K562 (cell line): ENCODE measurements around the gene CSPG5. TPM values are rescaled to one million over a fixed set of nuclear protein-coding genes. Genes with fewer than 3 reads are reported as not detected.

Source experiments
- ADNP ChIP-seq: fragments of 200-800 bp; sonication (Bioruptor generic); IDR thresholded peaks from 2 replicates; pipeline ENCODE4 v1.6.1; 2016; ENCODE audit warnings: missing genetic modification characterization, missing compliant biosample characterization
- CBFA2T3 ChIP-seq: fragments of 450-650 bp; IDR thresholded peaks from 2 replicates; pipeline ENCODE4 v1.6.1; 2017
- KAT2B ChIP-seq: IDR thresholded peaks from one replicate; pipeline ENCODE4 v1.6.1; 2012; ENCODE audit warnings: low read depth, mild to moderate bottlenecking, control low read depth, inconsistent platforms, low read length, moderate library complexity
- MIER1 ChIP-seq: fragments of 450-650 bp; IDR thresholded peaks from 2 replicates; pipeline ENCODE4 v1.6.1; 2016; ENCODE audit warnings: antibody characterized with exemption, mild to moderate bottlenecking, low read depth
- NEUROD1 ChIP-seq: fragments of 150-350 bp; IDR thresholded peaks from 2 replicates; pipeline ENCODE4 v1.6.1; 2014; ENCODE audit warnings: borderline replicate concordance, low read length, low read depth; ENCODE audit not compliant: partially characterized antibody
- ZNF668 ChIP-seq: fragments of 250-450 bp; sonication (Bioruptor Pico); IDR thresholded peaks from 2 replicates; pipeline ENCODE4 v1.8.0; 2022; ENCODE audit warnings: mild to moderate bottlenecking, inconsistent platforms
- polyA plus RNA-seq, 8 experiments: library from polyadenylated mRNA; depleted of rRNA in 4 of 8; stranded (reverse) in 5 of 8; unstranded in 3 of 8; fragments of >200 nt; fragmentation: Nextera tagmentation in 2 of 8; fragmentation: Illumina TruSeq in 1 of 8; extraction: Ambion mirVana in 2 of 8; extraction: Trizol in 1 of 8; gene quantifications; 2 replicates each; pipeline versions ENCODE4 v1.2.1 to v1.2.3, GENCODE V29; 2011 to 2014; ENCODE audit warnings: inconsistent platforms in 1 of 8, missing spikeins in 1 of 8
- total RNA-seq, 7 experiments: library from RNA; depleted of rRNA in 6 of 7; stranded (reverse); fragments of >200 nt in 6 of 7; fragmentation: Illumina TruSeq in 2 of 7; extraction: Trizol in 2 of 7; gene quantifications; 2 replicates each; pipeline versions ENCODE4 v1.2.1 to v1.2.3, GENCODE V29; 2011 to 2021; ENCODE audit warnings: low replicate concordance in 1 of 7
- TF ChIP-seq, protein P1 (sequence below): fragments of 250-450 bp; sonication (Bioruptor Pico); IDR thresholded peaks from 2 replicates; pipeline ENCODE4 v1.8.0; 2021; ENCODE audit warnings: moderate library complexity, mild to moderate bottlenecking, inconsistent platforms
- TF ChIP-seq, protein P2 (sequence below), 2 experiments: fragments of 450-650 bp; IDR thresholded peaks; 2 replicates each; pipeline ENCODE4 v1.6.1; 2016; ENCODE audit warnings: mild to moderate bottlenecking in 2 of 2, borderline replicate concordance in 1 of 2, low read depth in 1 of 2, moderate library complexity in 1 of 2
- TF ChIP-seq, protein P3 (sequence below), 2 experiments: fragments of 450-650 bp; IDR thresholded peaks; 2 replicates each; pipeline ENCODE4 v1.6.1; 2018; ENCODE audit warnings: mild to moderate bottlenecking in 2 of 2, low read depth in 1 of 2; ENCODE audit not compliant: partially characterized antibody in 2 of 2
- TF ChIP-seq, protein P4 (sequence below): fragments of 450-650 bp; formaldehyde crosslinking; IDR thresholded peaks from 2 replicates; pipeline ENCODE4 v1.4.0; 2022; ENCODE audit warnings: missing genetic modification characterization

The CSPG5 gene
- total and polyA plus RNA-seq, 9 of the 15 experiments (the other 6 are each of a cell fraction or from before 2014, with no cell fraction given) = 0.06 to 3.3 (median 2.4) TPM

DNA sequence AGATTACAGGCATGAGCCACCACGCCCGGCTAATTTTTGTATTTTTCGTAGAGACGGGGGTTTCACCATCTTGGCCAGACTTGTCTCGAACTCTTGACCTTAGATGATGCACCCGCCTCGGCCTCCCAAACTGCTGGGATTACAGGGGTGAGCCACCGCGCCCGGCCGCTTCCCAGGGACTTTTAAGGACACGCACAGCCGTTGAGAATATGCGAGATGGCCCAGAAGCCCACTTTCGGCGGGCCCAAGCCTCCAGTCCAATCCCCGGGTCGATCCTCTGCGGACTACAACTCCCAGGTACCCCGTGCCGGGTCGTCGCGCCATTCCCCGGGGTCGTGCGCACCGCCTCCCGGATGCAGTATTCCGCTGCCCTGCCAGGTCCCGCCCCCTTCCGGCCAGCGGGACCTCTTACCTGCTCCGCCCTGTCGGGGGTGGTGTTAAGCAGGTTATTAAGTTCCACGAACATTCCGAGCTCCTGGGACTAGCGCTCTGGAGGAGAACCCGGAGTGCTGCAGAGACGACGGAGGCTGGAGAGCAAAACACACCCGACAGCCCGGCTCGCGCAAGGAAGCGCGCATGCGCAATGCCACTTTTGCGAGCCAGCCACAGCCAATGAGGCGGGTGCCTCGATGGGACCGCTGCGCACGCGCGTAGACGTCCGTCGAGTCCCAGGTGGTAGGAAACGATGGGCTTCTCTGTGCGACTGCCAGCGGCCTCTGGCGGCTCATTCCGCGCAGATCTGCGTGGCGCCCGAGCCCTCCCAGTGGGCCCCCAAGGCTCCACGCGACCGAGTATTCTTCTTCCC is 65.3 kb downstream of the CSPG5 start, which contains the start of gene ELP6 (continued):
- TF ChIP-seq, protein P1, sequence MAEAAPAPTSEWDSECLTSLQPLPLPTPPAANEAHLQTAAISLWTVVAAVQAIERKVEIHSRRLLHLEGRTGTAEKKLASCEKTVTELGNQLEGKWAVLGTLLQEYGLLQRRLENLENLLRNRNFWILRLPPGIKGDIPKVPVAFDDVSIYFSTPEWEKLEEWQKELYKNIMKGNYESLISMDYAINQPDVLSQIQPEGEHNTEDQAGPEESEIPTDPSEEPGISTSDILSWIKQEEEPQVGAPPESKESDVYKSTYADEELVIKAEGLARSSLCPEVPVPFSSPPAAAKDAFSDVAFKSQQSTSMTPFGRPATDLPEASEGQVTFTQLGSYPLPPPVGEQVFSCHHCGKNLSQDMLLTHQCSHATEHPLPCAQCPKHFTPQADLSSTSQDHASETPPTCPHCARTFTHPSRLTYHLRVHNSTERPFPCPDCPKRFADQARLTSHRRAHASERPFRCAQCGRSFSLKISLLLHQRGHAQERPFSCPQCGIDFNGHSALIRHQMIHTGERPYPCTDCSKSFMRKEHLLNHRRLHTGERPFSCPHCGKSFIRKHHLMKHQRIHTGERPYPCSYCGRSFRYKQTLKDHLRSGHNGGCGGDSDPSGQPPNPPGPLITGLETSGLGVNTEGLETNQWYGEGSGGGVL (CRISPR knock-in tag) = no peak
- no peak for TF ChIP-seq KAT2B
- TF ChIP-seq MIER1 = no peak
- peak; percentile 44 for TF ChIP-seq NEUROD1
- TF ChIP-seq, protein P2, sequence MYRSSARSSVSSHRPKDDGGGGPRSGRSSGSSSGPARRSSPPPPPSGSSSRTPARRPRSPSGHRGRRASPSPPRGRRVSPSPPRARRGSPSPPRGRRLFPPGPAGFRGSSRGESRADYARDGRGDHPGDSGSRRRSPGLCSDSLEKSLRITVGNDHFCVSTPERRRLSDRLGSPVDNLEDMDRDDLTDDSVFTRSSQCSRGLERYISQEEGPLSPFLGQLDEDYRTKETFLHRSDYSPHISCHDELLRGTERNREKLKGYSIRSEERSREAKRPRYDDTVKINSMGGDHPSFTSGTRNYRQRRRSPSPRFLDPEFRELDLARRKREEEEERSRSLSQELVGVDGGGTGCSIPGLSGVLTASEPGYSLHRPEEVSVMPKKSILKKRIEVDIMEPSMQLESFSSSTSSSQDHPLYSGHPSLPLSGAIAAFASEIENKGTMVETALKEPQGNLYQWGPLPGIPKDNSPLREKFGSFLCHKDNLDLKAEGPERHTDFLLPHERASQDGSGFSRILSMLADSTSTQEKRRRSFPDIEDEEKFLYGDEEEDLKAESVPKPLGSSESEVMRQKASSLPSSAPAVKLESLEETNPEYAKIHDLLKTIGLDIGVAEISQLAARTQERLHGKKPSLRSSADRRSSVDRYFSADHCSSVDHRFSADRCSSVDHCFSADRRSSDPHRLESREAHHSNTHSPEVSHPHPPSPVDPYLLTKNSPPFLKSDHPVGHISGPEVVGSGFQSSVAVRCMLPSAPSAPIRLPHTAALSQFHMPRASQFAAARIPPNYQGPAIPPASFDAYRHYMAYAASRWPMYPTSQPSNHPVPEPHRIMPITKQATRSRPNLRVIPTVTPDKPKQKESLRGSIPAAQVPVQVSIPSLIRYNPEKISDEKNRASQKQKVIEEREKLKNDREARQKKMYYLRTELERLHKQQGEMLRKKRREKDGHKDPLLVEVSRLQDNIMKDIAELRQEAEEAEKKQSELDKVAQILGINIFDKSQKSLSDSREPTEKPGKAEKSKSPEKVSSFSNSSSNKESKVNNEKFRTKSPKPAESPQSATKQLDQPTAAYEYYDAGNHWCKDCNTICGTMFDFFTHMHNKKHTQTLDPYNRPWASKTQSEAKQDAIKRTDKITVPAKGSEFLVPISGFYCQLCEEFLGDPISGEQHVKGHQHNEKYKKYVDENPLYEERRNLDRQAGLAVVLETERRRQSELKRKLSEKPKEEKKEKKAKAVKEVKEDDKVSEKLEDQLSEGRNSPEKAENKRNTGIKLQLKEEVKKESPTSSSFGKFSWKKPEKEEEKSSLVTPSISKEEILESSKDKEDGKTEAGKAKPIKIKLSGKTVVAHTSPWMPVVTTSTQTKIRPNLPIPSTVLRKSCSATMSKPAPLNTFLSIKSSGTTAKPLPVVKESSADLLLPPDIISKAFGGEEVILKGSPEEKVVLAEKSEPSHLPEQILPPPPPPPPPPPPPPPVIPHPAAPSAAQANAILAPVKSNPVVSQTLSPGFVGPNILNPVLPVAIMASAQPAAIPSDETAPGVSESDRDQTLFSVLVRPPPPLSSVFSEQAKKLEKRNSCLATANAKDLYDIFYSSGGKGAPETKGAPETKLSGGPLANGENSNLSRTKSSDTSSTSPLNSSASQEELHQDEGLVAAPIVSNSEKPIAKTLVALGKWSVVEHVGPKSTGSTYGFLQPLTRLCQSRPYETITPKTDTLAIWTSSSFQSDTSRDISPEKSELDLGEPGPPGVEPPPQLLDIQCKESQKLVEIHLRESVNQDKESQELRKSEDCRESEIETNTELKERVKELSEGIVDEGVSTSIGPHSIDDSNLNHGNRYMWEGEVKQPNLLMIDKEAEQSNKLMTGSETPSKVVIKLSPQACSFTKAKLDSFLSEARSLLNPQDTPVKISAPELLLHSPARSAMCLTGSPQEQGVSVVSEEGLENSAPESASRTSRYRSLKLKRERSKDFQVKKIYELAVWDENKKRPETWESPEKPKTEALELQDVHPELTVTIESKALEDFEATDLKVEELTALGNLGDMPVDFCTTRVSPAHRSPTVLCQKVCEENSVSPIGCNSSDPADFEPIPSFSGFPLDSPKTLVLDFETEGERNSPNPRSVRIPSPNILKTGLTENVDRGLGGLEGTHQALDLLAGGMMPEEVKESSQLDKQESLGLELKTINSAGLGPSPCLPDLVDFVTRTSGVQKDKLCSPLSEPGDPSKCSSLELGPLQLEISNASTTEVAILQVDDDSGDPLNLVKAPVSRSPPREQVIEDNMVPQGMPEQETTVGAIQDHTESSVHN (IDR thresholded peaks at IDR 0.05; ENCODE audit: borderline replicate concordance in 1 of 2, low read depth in 1 of 2) = no peak
- TF ChIP-seq, protein P3, sequence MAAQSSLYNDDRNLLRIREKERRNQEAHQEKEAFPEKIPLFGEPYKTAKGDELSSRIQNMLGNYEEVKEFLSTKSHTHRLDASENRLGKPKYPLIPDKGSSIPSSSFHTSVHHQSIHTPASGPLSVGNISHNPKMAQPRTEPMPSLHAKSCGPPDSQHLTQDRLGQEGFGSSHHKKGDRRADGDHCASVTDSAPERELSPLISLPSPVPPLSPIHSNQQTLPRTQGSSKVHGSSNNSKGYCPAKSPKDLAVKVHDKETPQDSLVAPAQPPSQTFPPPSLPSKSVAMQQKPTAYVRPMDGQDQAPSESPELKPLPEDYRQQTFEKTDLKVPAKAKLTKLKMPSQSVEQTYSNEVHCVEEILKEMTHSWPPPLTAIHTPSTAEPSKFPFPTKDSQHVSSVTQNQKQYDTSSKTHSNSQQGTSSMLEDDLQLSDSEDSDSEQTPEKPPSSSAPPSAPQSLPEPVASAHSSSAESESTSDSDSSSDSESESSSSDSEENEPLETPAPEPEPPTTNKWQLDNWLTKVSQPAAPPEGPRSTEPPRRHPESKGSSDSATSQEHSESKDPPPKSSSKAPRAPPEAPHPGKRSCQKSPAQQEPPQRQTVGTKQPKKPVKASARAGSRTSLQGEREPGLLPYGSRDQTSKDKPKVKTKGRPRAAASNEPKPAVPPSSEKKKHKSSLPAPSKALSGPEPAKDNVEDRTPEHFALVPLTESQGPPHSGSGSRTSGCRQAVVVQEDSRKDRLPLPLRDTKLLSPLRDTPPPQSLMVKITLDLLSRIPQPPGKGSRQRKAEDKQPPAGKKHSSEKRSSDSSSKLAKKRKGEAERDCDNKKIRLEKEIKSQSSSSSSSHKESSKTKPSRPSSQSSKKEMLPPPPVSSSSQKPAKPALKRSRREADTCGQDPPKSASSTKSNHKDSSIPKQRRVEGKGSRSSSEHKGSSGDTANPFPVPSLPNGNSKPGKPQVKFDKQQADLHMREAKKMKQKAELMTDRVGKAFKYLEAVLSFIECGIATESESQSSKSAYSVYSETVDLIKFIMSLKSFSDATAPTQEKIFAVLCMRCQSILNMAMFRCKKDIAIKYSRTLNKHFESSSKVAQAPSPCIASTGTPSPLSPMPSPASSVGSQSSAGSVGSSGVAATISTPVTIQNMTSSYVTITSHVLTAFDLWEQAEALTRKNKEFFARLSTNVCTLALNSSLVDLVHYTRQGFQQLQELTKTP (IDR thresholded peaks at IDR 0.05; ENCODE audit: low read depth in 1 of 2, partially characterized antibody in 2 of 2) = peak; percentile 20 to 92
- no peak for TF ChIP-seq CBFA2T3
- TF ChIP-seq, protein P4, sequence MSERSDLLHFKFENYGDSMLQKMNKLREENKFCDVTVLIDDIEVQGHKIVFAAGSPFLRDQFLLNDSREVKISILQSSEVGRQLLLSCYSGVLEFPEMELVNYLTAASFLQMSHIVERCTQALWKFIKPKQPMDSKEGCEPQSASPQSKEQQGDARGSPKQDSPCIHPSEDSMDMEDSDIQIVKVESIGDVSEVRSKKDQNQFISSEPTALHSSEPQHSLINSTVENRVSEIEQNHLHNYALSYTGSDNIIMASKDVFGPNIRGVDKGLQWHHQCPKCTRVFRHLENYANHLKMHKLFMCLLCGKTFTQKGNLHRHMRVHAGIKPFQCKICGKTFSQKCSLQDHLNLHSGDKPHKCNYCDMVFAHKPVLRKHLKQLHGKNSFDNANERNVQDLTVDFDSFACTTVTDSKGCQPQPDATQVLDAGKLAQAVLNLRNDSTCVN (CRISPR knock-in tag) = no peak
- TF ChIP-seq ADNP = no peak; the same call in 1 of the 2 replicates
- TF ChIP-seq ZNF668 (CRISPR knock-in tag) = 0 out of 2 replicates have a peak, but pooled peaks have one; percentile 51
